PFSK-1 (cell line): ENCODE results near the gene CACNA1H.

Experiments used
- FOXP2 ChIP-seq: optimal IDR thresholded peaks from 2 replicates; pipeline ENCODE3; 2011; ENCODE audit warnings: borderline replicate concordance, control low read depth, inconsistent platforms; ENCODE audit not compliant: insufficient read depth; ENCODE audit errors: extremely low read length, extremely low read depth
- POLR2AphosphoS5 ChIP-seq: IDR thresholded peaks from 2 replicates; pipeline ENCODE4 v1.6.1; 2012; ENCODE audit warnings: low read depth, mild to moderate bottlenecking, control low read depth, low read length, moderate library complexity
- REST ChIP-seq, 2 experiments: IDR thresholded peaks; 2 replicates each; pipeline versions ENCODE4 v1.6.1 to v1.8.0; 2011 to 2012; ENCODE audit warnings: low read depth in 2 of 2, low read length in 2 of 2, control low read depth in 1 of 2, inconsistent platforms in 1 of 2, mild to moderate bottlenecking in 1 of 2, moderate library complexity in 1 of 2; ENCODE audit not compliant: insufficient read depth in 1 of 2
- TAF1 ChIP-seq: IDR thresholded peaks from 2 replicates; pipeline ENCODE4 v1.6.1; 2012; ENCODE audit warnings: low read length, control low read depth, borderline replicate concordance; ENCODE audit not compliant: insufficient read depth

GRCh38 chr16:1112506-1113184 lies 40.3 kb upstream of the CACNA1H start:
- TF ChIP-seq TAF1 (no peak), POLR2AphosphoS5 (no peak), FOXP2 (no peak), REST (IDR thresholded peaks at IDR 0.05; ENCODE audit: insufficient read depth in 1 of 2, low read depth in 2 of 2, low read length in 2 of 2) (no peak)
